Nephron (organoid): Measurements from ENCODE around the gene FOXB1.

ENCODE experiments used
- H3K27ac Mint-ChIP-seq, 3 experiments: 2 replicates each; pipeline ENCODE4 v1.8.0; 2020; ENCODE audit warnings: mixed read lengths in 3 of 3, mild to moderate bottlenecking in 2 of 3, moderate library complexity in 1 of 3
- H3K27me3 Mint-ChIP-seq: 2 replicates; pipeline ENCODE4 v1.8.0; 2021; ENCODE audit warnings: low read depth, mild to moderate bottlenecking, moderate library complexity, mixed read lengths
- H3K36me3 Mint-ChIP-seq: 2 replicates; pipeline ENCODE4 v1.8.0; 2020; ENCODE audit warnings: low read depth, mixed read lengths
- H3K4me1 Mint-ChIP-seq: 2 replicates; pipeline ENCODE4 v1.8.0; 2020; ENCODE audit warnings: mixed read lengths
- H3K4me3 Mint-ChIP-seq, 3 experiments: 2 replicates each; pipeline ENCODE4 v1.8.0; 2020; ENCODE audit warnings: mild to moderate bottlenecking in 3 of 3, mixed read lengths in 3 of 3, moderate library complexity in 2 of 3
- H3K9me3 Mint-ChIP-seq: 2 replicates; pipeline ENCODE4 v1.8.0; 2020; ENCODE audit warnings: mixed read lengths
- TF ChIP-seq, protein P1 (sequence below), 3 experiments: fragments of 200-600 bp; sonication (generic); IDR thresholded peaks; one replicate each; pipeline ENCODE4 v1.5.0; 2021; ENCODE audit warnings: antibody characterized with exemption in 3 of 3; ENCODE audit not compliant: unreplicated experiment in 3 of 3

Gene FOXB1

DNA sequence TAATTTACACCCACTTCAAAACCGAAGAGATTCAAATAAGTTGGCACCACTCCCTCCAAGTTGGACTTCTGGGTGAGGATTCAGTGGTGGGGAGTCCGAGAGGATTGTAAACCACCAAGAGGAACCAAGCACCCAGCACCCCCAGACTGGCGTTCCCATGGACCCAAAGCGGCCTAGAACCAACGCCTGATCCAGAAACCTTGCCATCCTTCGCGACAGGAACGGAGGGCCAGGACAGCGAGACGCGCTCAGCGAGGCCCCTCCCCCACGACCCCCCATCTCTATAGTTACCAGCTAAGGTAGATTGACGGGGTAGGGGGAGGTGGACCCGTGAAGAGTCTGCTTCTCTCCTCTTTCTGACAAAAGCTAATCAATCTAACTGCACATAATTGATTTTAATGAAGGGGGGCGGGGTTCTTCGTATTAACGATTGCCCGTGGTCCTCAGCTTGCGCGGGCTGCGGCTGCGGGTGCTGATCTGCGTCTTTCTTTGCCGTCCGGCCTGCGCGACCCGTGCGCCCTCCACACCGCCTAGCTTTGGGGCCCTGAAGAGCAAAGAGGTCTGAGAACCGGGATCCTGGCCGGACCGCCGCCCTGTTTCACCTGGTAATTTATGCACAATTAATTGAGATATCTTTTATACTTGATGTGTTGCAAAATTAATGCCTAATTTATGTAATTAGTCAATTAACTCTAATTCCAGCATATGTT is 10.9 kb upstream of the FOXB1 start:
- Mint-ChIP-seq H3K27me3 (peaks cover 92% of the 10 kb centered on the region), H3K4me3 (no peak overlapping the region), H3K27ac (no peak overlapping the region), H3K4me1 (peaks cover 15% of the 10 kb centered on the region), H3K9me3 (no peaks in the 10 kb centered on the region), H3K36me3 (no peaks in the 10 kb centered on the region)
- TF ChIP-seq, protein P1, sequence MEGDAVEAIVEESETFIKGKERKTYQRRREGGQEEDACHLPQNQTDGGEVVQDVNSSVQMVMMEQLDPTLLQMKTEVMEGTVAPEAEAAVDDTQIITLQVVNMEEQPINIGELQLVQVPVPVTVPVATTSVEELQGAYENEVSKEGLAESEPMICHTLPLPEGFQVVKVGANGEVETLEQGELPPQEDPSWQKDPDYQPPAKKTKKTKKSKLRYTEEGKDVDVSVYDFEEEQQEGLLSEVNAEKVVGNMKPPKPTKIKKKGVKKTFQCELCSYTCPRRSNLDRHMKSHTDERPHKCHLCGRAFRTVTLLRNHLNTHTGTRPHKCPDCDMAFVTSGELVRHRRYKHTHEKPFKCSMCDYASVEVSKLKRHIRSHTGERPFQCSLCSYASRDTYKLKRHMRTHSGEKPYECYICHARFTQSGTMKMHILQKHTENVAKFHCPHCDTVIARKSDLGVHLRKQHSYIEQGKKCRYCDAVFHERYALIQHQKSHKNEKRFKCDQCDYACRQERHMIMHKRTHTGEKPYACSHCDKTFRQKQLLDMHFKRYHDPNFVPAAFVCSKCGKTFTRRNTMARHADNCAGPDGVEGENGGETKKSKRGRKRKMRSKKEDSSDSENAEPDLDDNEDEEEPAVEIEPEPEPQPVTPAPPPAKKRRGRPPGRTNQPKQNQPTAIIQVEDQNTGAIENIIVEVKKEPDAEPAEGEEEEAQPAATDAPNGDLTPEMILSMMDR (IDR thresholded peaks at IDR 0.05; ENCODE audit: unreplicated experiment in 3 of 3): no peak

DNA sequence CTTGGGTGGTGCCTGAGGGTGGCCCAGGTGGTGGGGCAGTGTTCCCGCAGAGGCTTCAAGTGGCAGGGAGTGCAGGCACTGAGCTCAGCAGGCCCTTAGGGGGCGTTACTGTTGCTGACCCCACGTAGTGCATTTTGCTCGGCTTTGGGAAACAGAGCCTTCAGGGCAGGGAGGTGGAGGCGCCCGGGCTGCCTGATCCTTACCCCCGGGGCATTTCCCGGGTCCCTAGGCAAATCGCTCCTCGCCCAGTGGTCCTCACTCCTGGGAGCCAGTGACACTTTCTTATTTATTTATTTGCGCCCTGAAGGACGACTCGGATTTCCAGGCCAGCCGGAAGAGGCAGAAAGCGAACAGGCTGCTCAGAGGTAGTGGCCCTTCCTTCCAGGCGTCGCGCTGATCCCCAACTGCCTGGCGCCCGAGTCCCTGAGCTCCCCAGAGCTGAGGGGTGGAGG is 10.1 kb upstream of the FOXB1 start:
- Mint-ChIP-seq H3K27ac (no peak overlapping the region), H3K4me1 (peaks cover 15% of the 10 kb centered on the region), H3K4me3 (peak overlapping the region in 1 of 3 experiments; percentile 47), H3K27me3 (peaks cover 96% of the 10 kb centered on the region), H3K9me3 (no peaks in the 10 kb centered on the region), H3K36me3 (no peaks in the 10 kb centered on the region)
- TF ChIP-seq, protein P1 (IDR thresholded peaks at IDR 0.05; ENCODE audit: unreplicated experiment in 3 of 3): peak in 1 of 3 experiments; percentile 35

DNA sequence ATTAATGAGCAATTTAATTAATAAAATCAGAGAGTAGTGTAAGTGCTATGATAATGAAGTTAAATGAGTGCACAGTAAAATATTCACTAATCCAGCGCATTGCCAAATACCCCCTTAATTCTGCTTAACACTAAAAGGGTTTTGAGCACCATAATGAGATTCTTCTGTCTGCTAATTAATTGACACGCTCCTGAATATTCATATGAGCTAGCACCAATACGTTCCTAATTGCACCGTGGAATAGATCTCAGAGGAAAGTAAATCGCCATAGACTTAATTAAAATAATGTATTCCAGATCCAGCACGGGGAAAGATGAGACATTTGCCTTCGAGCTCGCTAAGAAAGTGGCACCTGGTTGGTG is 9.6 kb upstream of the FOXB1 start:
- Mint-ChIP-seq H3K36me3 (no peaks in the 10 kb centered on the region), H3K27me3 (peaks cover 97% of the 10 kb centered on the region), H3K9me3 (no peaks in the 10 kb centered on the region), H3K4me3 (peak overlapping the region in 2 of 3 experiments; percentile 15 to 58), H3K4me1 (peaks cover 15% of the 10 kb centered on the region), H3K27ac (no peak overlapping the region)
- TF ChIP-seq, protein P1 (IDR thresholded peaks at IDR 0.05; ENCODE audit: unreplicated experiment in 3 of 3): no peak

DNA sequence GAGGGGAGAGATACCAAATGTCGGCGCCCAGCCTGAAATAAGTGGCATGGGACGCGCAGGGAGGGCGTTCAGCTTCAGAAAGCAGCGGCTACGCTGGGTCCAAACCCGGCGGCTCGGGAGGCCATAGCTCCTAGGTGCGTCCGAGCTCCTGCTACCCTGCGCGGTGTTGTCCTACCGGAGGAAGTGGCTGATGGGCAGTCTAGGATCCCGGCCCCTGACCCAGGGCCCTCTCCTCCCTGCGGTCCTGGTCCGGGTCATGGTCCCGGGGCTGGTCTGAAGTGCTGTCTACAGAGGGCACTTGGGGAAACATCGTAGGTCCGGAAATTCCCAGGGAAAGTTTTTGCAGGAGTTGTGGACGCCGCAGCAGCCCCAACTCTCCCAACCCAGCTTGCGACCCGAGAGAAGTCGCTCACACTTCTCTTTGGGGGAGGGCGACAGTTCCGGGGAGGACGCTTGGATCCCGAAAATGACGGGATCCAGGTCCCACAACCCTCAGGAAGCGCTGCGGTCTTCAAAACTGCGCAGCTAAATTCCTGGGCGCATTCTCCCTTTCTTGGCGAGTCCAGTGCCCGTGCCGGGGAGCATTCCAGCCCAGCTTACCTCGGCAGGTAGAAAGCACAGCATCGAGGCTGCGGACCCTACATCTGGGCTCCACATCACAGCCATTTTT is 9.1 kb upstream of the FOXB1 start:
- TF ChIP-seq, protein P1 (IDR thresholded peaks at IDR 0.05; ENCODE audit: unreplicated experiment in 3 of 3): no peak
- Mint-ChIP-seq H3K27me3 (peaks cover 98% of the 10 kb centered on the region), H3K4me1 (peaks cover 15% of the 10 kb centered on the region), H3K36me3 (no peaks in the 10 kb centered on the region), H3K4me3 (peak overlapping the region in 2 of 3 experiments; percentile 15 to 58), H3K9me3 (no peaks in the 10 kb centered on the region), H3K27ac (no peak overlapping the region)

DNA sequence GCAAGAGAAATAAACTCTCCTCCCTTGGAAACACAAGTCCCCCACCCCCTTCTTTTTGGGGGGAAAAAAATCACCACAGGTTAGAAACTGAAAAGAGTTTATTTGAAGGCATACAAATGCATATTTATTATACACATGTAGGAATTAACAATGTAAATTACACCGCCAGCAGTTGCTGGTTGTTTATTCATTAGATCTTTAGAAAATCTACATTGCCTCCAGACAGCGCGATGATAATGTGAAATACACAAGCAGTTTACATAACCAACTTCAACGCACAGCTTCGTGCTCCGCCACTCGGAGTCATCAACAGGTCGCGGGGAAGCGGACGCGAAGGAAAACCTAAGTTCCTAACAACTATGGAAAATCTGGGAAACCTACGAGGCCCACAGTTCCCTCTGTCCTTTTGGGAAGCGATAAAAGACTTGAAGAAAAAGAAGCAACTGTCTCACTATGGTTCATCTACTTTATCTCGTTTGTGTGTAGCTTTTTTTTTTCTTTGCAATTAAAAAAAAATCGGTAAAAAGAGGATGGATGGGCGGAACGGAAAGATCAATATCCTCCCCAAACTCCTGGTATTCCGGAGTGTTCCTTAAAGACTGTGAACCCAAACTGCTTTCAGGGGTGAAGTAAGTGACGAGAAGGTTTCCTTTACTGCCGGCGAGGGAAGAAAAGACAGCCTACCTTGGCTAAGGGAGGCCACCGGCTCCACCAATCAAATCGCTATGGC is 8.4 kb upstream of the FOXB1 start:
- no peaks in the 10 kb centered on the region for H3K36me3 Mint-ChIP-seq
- H3K27me3 Mint-ChIP-seq: peaks cover 98% of the 10 kb centered on the region
- no peaks in the 10 kb centered on the region for H3K9me3 Mint-ChIP-seq
- TF ChIP-seq, protein P1 (IDR thresholded peaks at IDR 0.05; ENCODE audit: unreplicated experiment in 3 of 3): no peak
- H3K27ac Mint-ChIP-seq: no peak overlapping the region
- peaks cover 15% of the 10 kb centered on the region for H3K4me1 Mint-ChIP-seq
- H3K4me3 Mint-ChIP-seq: peak overlapping the region in 2 of 3 experiments; percentile 58 to 59
